NK-92 (cell line): Measurements from ENCODE around the gene RNF182.

Source experiments
- DNase-seq: peaks from one replicate; lab custom pipeline; 2025; ENCODE audit not compliant: unreplicated experiment; lab: John Stamatoyannopoulos, UW

Gene RNF182

GRCh38 chr6:14026831-14027539 is 102.2 kb downstream of the RNF182 start:
- no peak for DNase-seq

DNA sequence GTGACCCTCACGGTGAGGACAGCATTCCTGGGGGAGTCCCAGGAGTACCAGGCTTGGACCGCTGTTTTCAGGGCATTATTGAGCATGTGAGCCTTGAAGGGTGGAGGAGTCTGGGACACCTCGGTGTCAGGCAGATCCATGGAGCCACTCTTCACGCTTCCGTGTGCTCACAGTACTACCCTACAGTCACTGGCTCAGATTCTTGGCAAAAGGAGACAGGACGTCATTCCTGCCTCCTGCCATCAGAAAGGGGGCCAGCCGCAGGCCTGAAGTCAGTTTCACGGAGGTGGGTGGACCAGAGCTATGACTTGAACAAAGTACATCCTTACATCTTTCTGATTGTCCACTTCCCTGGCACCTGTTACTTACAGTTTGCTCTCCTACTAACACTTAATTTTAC is 103.9 kb downstream of the RNF182 start:
- DNase-seq = no peak

DNA sequence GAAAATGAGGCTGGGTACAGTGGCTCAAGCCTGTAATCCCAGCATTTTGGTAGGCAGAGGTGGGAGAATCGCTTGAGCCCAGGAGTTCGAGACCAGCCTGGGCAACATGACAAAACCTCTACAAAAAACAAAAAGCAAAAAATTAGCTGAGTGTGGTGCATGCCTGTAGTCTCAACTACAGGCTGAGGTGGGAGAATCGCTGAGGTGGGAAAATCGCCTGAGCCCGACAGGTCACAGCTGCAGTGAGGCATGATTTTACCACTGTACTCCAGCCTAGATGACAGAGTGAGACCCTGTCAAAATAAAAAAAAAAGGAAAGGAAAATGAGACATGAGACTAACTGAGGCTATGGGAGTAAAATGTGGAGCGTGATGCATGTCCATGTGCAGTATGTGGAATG is 104.9 kb downstream of the RNF182 start:
- no peak for DNase-seq
